Smooth muscle cell (in vitro differentiated cells): ENCODE results near the gene OPCML. TPM values are rescaled to one million over a fixed set of nuclear protein-coding genes. Genes with fewer than 3 reads are reported as not detected.

Experiments
- DNase-seq: peaks from one replicate; lab custom pipeline; 2025; ENCODE audit not compliant: unreplicated experiment; lab: John Stamatoyannopoulos, UW
- H2AFZ ChIP-seq: fragments of 200-600 bp; sonication (generic); 2 replicates; pipeline ENCODE4 v1.6.0; 2016; ENCODE audit warnings: antibody characterized with exemption, low read depth, mild to moderate bottlenecking
- H3F3A ChIP-seq: fragments of 200-600 bp; sonication (generic); 2 replicates; pipeline ENCODE4 v1.6.0; 2017; ENCODE audit warnings: antibody characterized with exemption, low read depth
- H3K27ac ChIP-seq: fragments of 200-600 bp; sonication (generic); 2 replicates; pipeline ENCODE4 v1.5.1; 2016; ENCODE audit warnings: low read depth, mild to moderate bottlenecking
- H3K27me3 ChIP-seq: fragments of 200-600 bp; sonication (generic); 2 replicates; pipeline ENCODE4 v1.6.1; 2016; ENCODE audit warnings: low read depth, mild to moderate bottlenecking
- H3K36me3 ChIP-seq: fragments of 200-600 bp; sonication (generic); 2 replicates; pipeline ENCODE4 v1.5.1; 2016; ENCODE audit warnings: low read depth
- H3K4me1 ChIP-seq: fragments of 200-600 bp; sonication (generic); 2 replicates; pipeline ENCODE4 v1.5.1; 2016; ENCODE audit warnings: low read depth
- H3K4me2 ChIP-seq: fragments of 200-600 bp; sonication (generic); 2 replicates; pipeline ENCODE4 v1.6.0; 2016; ENCODE audit warnings: mild to moderate bottlenecking
- H3K4me3 ChIP-seq: fragments of 200-600 bp; sonication (generic); 2 replicates; pipeline ENCODE4 v1.5.1; 2016; ENCODE audit warnings: mild to moderate bottlenecking
- H3K79me2 ChIP-seq: fragments of 200-600 bp; sonication (generic); 2 replicates; pipeline ENCODE4 v1.6.0; 2016; ENCODE audit warnings: low read depth, mild to moderate bottlenecking
- H3K9ac ChIP-seq: fragments of 200-600 bp; sonication (generic); 2 replicates; pipeline ENCODE4 v1.6.0; 2016; ENCODE audit warnings: low read depth
- H3K9me3 ChIP-seq: fragments of 200-600 bp; sonication (generic); replicated peaks from 2 replicates; pipeline ENCODE4 v1.5.1; 2016; ENCODE audit warnings: low read depth
- H4K20me1 ChIP-seq: fragments of 200-600 bp; sonication (generic); 2 replicates; pipeline ENCODE4 v1.6.0; 2016; ENCODE audit warnings: low read depth
- WGBS: methylation state at CpG from one replicate; pipeline ENCODE4 v1.1.7; 2016; ENCODE audit warnings: low lambda C conversion rate; 5-methylcytosine and 5-hydroxymethylcytosine counted together
- polyA plus RNA-seq: library from polyadenylated mRNA; unstranded; fragments of >200 nt; fragmentation: Nextera tagmentation; extraction: Ambion mirVana; gene quantifications from 2 replicates; pipeline ENCODE4 v1.2.1, GENCODE V29; 2016
- total RNA-seq: library from RNA; depleted of rRNA; stranded (reverse); fragments of >200 nt; gene quantifications from 2 replicates; pipeline ENCODE4 v1.2.3, GENCODE V29; 2014
- TF ChIP-seq, protein P1 (sequence below): fragments of 200-600 bp; sonication (generic); IDR thresholded peaks from 2 replicates; pipeline ENCODE4 v1.5.1; 2017; ENCODE audit warnings: borderline replicate concordance, mild to moderate bottlenecking, antibody characterized with exemption; ENCODE audit not compliant: insufficient read depth, poor library complexity, severe bottlenecking

Gene OPCML
- total and polyA plus RNA-seq, 2 experiments from 2014 or later = 0.42 to 0.58 TPM

GRCh38 chr11:132453406-132453805 lies 1078.9 kb downstream of the OPCML start:
- Histone ChIP-seq H3K27me3 (no peaks in the 10 kb centered on the region), H3K9me3 (no peaks in the 10 kb centered on the region), H3K4me2 (no peak overlapping the region), H3K27ac (no peak overlapping the region), H3K79me2 (no peaks in the 10 kb centered on the region), H2AFZ (no peak overlapping the region), H3K4me3 (no peak overlapping the region), H3K36me3 (no peaks in the 10 kb centered on the region), H4K20me1 (no peaks in the 10 kb centered on the region), H3F3A (no peaks in the 10 kb centered on the region), H3K4me1 (peaks cover 8% of the 10 kb centered on the region), H3K9ac (no peak overlapping the region)
- 78% methylated on average over 8 of the region's 8 CpGs for WGBS
- no peak for DNase-seq
- TF ChIP-seq, protein P1, sequence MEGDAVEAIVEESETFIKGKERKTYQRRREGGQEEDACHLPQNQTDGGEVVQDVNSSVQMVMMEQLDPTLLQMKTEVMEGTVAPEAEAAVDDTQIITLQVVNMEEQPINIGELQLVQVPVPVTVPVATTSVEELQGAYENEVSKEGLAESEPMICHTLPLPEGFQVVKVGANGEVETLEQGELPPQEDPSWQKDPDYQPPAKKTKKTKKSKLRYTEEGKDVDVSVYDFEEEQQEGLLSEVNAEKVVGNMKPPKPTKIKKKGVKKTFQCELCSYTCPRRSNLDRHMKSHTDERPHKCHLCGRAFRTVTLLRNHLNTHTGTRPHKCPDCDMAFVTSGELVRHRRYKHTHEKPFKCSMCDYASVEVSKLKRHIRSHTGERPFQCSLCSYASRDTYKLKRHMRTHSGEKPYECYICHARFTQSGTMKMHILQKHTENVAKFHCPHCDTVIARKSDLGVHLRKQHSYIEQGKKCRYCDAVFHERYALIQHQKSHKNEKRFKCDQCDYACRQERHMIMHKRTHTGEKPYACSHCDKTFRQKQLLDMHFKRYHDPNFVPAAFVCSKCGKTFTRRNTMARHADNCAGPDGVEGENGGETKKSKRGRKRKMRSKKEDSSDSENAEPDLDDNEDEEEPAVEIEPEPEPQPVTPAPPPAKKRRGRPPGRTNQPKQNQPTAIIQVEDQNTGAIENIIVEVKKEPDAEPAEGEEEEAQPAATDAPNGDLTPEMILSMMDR = no peak

- Histone ChIP-seq H3K27me3 (no peaks in the 10 kb centered on the region), H3K9me3 (no peaks in the 10 kb centered on the region), H3K36me3 (no peaks in the 10 kb centered on the region), H2AFZ (no peak overlapping the region), H3K4me2 (no peak overlapping the region), H4K20me1 (no peaks in the 10 kb centered on the region), H3K79me2 (no peaks in the 10 kb centered on the region), H3F3A (no peaks in the 10 kb centered on the region), H3K4me3 (no peak overlapping the region), H3K4me1 (peaks cover 8% of the 10 kb centered on the region), H3K27ac (no peak overlapping the region), H3K9ac (no peak overlapping the region)
- no peak for DNase-seq
- 59% methylated on average over 1 of the region's 1 CpG for WGBS
- TF ChIP-seq, protein P1 = no peak
Measured at GRCh38 chr11:132452616-132453015, 1079.7 kb downstream of the OPCML start.

DNA sequence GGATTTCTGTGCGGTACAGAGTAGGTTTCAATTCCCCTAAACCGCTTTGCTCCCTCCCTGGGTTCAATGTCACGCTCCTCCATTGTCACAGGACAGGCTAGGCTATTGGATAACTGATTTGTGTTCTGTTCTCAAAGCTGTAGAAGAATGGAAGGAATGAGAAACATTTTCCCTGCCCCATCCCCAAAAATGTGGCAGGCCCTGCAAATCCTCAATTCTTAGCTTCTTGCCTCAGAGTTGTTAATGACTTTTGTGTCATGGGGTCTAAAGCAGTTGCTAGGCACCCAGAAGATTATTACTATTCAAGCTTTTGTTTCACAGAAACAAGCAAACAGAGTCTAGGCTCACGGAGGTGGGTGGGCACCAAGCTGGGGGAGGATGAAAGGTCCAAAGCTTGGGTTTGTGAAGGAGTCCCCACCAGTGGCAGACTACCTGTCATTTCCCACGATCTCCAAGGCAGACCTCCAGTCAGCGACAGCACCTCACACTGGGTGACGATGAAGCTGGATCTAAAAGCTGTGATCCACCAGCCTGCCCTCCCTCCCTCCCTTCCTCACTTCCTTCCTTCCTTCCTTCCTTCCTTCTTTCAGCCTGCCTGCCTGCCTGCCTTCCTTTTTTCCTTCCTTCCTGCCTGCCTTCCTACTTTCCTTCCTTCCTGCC lies 1080.2 kb downstream of the OPCML start:
- TF ChIP-seq, protein P1 = no peak
- H3K4me1 ChIP-seq = peaks cover 8% of the 10 kb centered on the region
- H3K36me3 ChIP-seq = no peaks in the 10 kb centered on the region
- no peak overlapping the region for H3K4me3 ChIP-seq
- no peak for DNase-seq
- no peak overlapping the region for H3K9ac ChIP-seq
- H3K79me2 ChIP-seq = no peaks in the 10 kb centered on the region
- no peaks in the 10 kb centered on the region for H3F3A ChIP-seq
- H4K20me1 ChIP-seq = no peaks in the 10 kb centered on the region
- no peaks in the 10 kb centered on the region for H3K9me3 ChIP-seq
- H3K27me3 ChIP-seq = no peaks in the 10 kb centered on the region
- WGBS = 64% methylated on average over 7 of the region's 7 CpGs
- no peak overlapping the region for H3K27ac ChIP-seq
- no peak overlapping the region for H3K4me2 ChIP-seq
- no peak overlapping the region for H2AFZ ChIP-seq

GRCh38 chr11:132450631-132451030 lies 1081.7 kb downstream of the OPCML start:
- H2AFZ ChIP-seq = no peak overlapping the region
- no peaks in the 10 kb centered on the region for H3F3A ChIP-seq
- H3K36me3 ChIP-seq = no peaks in the 10 kb centered on the region
- TF ChIP-seq, protein P1 = no peak
- no peak overlapping the region for H3K4me3 ChIP-seq
- no peak for DNase-seq
- WGBS = 89% methylated on average over 3 of the region's 3 CpGs
- H3K79me2 ChIP-seq = no peaks in the 10 kb centered on the region
- no peak overlapping the region for H3K9ac ChIP-seq
- no peak overlapping the region for H3K4me2 ChIP-seq
- H3K27ac ChIP-seq = no peak overlapping the region
- no peaks in the 10 kb centered on the region for H3K27me3 ChIP-seq
- H4K20me1 ChIP-seq = no peaks in the 10 kb centered on the region
- H3K9me3 ChIP-seq = no peaks in the 10 kb centered on the region
- peaks cover 8% of the 10 kb centered on the region for H3K4me1 ChIP-seq
